GM12891 (cell line): Measurements from ENCODE around the gene XDH.

Source experiments
- POLR2A ChIP-seq: IDR thresholded peaks from 2 replicates; pipeline ENCODE4 v1.6.1; 2011; ENCODE audit warnings: low read depth, low read length, control low read depth
- POLR2AphosphoS5 ChIP-seq: IDR thresholded peaks from 2 replicates; pipeline ENCODE4 v1.6.1; 2011; ENCODE audit warnings: low read depth, low read length, control low read depth
- SPI1 ChIP-seq: IDR thresholded peaks from 2 replicates; pipeline ENCODE4 v1.6.1; 2011; ENCODE audit warnings: low read depth, low read length, control low read depth
- TAF1 ChIP-seq: IDR thresholded peaks from 2 replicates; pipeline ENCODE4 v1.6.1; 2011; ENCODE audit warnings: low read depth, low read length, control low read depth

GRCh38 chr2:31434911-31435310 lies 20.4 kb upstream of the XDH start:
- TF ChIP-seq POLR2A (no peak), TAF1 (no peak), SPI1 (no peak), POLR2AphosphoS5 (no peak)
